Measurements from ENCODE around the gene CCDC187.

CCDC187 gene

DNA sequence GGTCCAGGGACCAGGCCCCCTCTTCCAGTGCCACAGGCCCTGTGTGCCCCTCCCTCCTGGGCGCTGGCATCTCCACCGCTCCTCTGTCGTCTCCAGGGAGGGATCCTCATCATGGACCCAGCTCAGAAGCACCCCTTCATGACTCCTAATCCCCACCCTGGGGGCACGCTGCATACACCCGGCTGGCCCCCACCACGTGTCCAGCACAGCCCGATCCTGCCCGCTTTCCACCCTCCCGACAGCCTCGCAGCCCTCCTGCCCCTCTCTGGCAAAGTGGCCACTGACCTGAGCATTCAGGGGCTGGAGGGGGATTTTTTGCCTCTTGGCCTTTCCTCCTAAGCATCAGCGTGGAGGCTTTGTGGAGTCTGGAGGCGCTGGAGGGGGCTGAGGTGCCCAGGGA lies 1.4 kb downstream of the CCDC187 start:
- DNase-seq (ENCODE audit: extremely low spot score, insufficient read length, low read depth), result no peak
- no peak for FAIRE-seq

DNA sequence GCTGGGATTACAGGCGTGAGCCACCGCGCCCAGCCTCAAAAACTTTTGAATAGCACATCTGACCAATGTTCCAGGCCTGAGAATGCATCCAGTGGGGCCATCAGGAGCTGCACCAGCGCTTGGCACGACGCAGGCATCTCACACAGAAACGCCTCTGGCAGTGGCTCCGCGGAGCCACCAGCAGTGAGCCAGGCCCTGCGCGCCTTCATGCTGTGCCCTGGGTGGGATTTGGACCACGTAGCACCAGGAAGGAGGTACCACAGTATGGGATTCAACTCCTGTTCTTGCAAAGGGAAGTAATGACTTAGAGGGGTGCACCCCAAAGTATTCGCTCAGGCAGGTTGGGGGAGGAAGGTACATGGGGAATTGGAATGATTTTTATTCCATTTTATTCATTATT lies 3.0 kb downstream of the CCDC187 start:
- FAIRE-seq (no peak), DNase-seq (ENCODE audit: extremely low spot score, insufficient read length, low read depth) (no peak)

DNA sequence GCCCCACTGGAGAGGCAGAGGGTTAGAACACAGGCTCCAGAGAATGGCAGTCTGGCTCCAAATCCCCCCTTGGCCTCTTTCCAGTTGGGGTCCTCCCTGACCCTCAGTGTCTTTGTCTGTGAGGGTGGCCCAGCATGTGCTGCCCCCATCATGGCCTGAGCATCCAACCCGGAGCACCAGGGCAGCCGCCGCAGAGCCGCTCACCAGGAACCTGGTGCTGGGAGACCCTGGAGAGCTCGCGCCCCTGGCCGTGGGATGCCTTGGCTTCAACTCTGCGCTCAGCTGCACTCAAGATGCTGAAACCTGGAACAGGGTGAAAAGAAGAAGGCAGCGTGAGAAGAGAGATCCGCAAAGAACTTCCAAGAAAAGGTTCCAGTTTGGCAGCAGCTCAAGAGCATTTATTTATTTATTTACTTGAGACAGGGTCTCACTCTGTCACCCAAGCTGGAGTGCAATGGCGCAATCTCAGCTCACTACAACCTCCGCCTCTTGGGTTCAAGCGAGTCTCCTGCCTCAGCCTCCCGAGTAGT lies 3.8 kb downstream of the CCDC187 start:
- FAIRE-seq (no peak), DNase-seq (ENCODE audit: extremely low spot score, insufficient read length, low read depth) (no peak)

DNA sequence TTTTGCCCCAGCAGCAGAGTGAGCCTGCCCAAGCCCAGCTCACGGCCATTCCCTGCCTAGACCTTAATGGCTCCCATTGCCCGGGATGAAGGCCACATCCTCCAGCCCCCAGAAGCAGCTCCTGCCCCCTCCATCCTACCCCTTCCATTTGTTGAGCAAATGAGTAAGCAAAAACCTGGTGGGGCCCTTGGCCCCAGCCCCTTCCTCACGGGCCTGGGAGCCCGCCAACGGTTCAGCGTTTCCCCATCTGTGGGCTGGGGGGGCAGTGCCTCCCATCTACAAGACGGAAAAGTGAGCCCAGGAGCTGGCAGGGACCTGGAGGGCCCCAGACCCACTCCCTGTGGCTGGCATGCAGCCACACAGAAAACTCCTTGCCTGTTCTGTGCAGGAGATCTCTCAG lies 4.4 kb downstream of the CCDC187 start:
- FAIRE-seq, result no peak
- no peak for DNase-seq (ENCODE audit: extremely low spot score, insufficient read length, low read depth)

DNA sequence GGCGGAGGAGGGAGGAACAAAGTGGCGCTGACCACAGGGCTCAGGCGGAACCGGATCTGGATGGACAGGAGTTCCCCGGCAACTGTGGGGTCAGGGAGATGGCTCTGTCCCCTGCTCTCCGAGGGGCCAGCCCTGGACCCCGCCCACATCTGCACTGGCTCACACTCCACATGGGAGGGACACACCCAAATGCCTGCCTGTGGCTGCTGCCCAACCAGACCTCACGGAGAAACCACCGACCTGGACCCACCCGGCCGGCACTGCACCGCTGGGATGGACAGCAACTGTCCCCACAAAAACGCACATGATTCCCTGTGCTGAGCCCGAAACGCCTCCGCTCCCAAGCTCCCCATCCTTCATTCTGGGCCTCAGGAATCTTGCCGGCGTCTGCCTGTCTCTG lies 4.8 kb downstream of the CCDC187 start:
- DNase-seq (ENCODE audit: extremely low spot score, insufficient read length, low read depth), result no peak
- no peak for FAIRE-seq

DNA sequence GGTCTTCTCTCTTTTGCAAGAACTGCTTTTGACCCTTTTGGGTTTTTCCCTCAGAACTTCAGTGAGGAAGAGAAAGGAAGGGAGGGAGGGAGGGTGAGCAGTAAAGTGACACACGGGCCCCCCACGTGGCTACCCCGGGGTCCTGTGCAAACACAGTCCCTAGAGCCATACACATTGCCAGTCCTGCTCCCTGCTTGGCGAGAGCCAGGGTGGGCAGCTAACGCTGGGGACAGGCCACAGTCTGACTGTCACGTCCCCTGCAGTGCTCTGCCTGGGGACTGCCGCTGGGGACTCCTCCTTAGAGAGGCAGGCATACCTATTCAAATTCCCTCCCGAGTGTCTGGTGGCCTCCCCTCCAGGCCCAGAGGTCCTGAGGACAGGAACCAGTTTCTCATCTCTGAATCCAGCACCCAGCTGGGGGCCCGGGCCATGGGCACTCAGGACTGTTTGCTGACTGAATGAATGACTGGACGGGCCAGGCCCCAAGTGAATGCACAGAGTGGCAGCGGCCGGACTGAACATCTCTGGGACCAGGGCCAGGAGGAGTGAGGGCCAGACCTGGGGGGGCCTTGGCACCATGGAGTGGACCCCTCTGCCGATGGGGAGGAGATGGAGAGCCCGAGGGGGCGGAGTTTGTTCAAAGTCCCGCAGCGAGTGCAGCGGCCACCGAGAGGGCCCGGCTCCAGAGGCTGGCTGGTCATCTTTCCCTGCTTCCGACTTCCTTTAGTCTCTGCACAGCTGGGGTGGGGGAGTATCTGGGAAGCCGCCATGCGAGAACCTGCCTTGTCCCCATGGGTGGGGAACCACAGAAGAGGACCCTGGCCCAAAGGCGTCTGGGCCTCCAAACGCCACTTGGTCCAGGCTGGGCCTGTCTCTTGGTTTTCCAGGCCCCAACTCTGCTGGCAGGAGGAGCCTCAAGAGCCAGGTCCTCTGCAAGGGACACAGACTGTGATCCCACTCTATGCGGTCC lies 5.8 kb downstream of the CCDC187 start:
- FAIRE-seq (no peak), DNase-seq (ENCODE audit: extremely low spot score, insufficient read length, low read depth) (no peak)

DNA sequence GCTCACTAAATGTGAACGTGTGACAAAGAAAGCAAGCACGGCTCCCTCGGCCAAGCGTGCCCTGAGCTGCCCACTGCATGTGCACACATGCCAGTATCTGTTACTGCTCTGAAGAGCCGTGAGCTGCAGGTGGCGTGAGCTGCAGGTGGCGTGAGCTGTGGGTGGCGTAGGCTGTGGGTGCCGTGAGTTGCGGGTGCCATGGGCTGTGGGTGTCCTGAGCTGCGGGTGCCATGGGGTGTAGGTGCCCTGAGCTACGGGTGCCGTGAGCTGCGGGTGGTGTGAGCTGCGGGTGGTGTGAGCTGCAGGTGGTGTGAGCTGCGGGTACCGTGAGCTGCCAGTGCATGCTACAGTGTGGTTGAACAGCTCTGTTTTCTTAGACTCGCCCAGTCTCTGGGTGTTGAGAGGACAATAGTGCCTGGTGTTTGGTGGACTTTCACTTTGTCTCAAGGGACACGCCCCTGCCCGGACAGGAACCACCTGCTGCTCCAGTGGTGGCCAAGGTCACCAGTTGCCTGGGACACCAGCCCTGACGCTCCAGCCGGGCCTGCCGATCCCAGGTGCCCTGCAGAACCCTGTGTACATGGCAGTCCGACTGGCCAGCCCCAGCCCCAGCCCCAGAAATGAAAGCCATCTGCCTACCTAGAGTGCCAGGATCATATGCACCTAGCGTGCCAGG lies 6.7 kb downstream of the CCDC187 start:
- DNase-seq (ENCODE audit: extremely low spot score, insufficient read length, low read depth) (no peak), FAIRE-seq (no peak)

DNA sequence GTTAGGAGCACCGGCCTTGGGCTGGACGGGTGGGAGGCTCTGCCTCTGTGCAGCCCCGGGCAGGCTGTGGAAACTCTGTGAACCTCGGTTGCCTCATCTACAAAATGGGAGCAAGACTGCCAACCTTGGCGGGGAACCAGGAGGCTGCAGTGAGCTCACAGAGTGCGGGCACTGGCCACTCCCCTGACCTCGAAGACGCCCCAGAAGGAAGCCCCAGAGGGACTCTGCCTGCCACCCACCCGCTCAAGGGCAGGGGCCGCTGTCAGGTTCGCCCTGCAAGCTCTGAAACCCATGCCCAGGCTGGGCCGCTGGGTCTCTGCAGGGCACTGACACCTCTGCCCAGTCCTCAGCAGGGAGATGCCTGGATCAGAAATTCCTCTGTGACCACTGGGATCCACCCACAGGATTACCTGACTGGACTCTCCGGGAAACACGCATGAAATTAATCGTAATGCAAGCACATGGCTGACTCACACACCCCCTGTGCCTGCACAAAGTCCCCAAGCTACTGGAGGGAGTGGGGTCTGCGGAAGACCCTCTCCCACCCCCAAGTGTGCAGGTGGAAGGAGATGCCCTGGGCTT lies 7.4 kb downstream of the CCDC187 start:
- no peak for DNase-seq (ENCODE audit: extremely low spot score, insufficient read length, low read depth)
- FAIRE-seq, result no peak

DNA sequence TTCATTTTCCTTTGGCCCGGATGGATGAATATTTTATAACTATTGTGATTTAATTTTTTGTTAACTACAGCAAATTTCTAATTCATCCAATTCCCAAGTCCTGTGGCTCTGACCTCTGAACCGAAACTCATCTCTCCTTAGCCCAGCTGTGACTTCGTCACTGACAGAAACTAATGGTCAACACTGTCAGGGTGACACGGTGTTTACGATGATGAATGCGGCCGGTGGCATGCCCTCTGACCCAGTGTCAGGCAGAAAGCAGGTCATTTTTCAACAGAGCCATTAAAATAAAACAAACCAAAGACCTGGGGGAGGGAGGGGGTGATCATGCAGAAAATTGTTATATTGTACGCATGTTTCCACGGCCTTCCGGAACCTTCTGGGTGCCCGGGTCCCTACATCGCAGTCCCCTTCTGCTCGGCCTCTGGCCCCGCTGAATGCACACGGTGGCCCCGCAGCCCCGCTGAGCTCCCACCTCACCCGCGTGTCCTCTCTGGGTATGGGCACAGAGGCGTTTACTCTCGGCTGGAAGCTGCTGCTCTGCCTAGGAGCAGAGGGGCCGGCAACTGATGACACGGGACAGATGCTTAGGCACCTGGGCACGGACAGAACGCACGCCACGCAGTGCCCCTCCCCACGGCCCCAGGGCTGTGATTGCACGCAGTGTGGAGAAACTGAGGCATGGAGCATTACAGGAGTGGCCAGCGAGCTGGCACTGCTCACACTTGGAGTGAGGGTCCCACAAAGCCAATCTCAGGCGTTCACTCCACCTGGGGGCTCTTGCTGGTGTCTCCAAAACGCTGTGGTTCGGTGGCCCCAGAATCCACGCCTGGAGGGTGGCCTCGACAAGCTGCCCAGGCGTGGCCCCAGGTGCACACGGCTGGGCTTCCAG lies 8.1 kb downstream of the CCDC187 start:
- no peak for FAIRE-seq
- DNase-seq (ENCODE audit: extremely low spot score, insufficient read length, low read depth), result no peak

DNA sequence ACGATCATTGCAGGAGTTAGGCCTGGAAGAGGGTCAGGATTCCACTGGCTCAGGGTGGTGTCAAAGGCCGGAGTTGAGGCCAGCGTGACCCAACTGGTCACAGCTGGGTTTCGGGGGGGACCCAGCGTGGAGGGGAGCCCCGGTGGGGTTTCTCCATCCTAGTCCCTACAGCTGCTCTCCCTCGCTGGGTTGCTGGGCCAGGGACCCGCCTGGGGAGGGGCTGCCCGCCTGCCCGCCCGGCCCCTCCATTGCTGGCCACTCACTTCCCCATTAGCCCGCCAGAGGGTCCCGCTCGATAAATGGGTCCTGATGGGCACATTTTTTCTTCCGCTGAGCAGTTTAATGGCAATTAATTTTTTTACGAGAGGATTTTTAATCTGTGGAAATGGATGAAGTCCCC lies 8.8 kb downstream of the CCDC187 start:
- DNase-seq (ENCODE audit: extremely low spot score, insufficient read length, low read depth) (no peak), FAIRE-seq (no peak)

DNA sequence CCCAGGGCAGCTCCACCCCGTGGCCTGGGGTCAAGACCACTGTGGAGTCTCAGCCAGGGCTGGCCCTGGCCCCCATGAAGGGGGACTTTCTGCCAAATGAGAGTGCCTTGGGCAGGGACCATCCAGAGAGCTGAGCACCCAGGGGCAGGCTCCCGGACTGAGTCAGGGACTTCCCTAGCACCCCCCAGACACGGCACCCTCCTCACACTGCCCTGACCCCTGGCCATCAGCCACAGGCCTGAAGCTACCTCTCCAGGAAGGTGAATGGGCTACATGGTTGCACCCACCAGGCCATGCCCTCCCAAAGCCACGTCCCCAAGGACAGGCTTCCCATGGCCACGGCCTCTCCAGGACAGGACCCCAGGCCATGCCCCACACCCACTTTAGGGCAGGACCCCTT lies 9.5 kb downstream of the CCDC187 start:
- FAIRE-seq, result no peak
- no peak for DNase-seq (ENCODE audit: extremely low spot score, insufficient read length, low read depth)

DNA sequence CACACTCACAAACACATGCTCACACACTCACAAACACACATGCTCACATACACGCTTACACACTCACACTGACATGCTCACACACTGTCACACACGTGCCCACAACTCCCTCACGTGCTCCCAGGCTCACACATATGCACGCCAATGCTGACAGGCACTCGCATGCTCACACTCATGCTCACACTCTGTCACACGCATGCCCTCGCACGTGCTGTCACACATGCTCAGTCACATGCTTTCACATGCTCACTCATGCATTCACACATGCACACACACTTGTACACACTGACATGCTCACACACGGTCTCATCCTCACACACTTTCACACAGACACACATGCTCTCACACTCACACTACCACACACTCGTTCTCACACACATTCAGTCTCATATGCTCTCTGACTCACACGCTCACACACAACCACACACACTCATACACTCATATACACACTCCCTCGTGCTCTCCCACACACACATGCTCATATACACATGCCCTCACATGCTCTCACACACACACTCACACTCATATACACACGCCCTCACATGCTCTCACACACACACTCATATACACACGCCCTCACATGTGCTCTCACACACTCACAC lies 10.3 kb downstream of the CCDC187 start:
- FAIRE-seq, result no peak

DNA sequence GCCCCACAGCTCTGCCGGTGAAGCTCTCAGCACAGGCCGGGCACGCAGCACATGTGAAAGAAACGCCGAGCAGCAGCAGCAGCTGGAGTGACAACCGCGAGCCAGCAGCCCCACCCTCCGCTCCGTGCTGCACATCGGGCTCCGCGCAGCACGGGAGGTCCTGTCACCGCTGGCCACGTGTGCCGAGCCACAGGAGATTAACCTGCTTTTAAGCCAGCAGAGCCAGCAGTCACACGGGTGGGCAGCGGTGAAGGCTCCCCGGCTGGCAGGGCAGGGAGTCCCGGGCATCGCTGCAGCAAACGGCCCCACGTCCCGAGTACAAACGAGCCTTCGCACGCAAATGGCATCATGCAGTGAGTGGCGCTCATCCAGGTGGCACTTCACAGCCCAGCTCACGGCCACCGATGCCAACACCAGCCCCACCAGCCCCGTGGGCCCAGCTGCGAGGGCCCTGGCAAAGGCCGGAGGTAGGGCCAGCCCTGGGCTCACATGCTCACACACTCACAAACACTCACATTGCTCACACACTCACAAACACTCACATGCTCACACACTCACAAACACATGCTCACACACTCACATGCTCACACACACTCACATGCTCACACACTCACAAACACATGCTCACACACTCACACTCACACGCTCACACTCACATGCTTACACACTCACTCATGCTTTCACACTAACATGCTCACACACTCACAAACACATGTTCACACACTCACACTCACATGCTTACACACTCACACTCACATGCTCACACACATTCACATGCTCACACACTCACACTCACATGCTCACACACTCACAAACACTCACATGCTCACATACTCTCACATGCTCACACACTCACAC lies 11.1 kb downstream of the CCDC187 start:
- FAIRE-seq (no peak), DNase-seq (ENCODE audit: extremely low spot score, insufficient read length, low read depth) (no peak)

More for the DNA sequence above, 10.3 kb downstream of the CCDC187 start:
- no peak for DNase-seq (ENCODE audit: extremely low spot score, insufficient read length, low read depth)

DNA sequence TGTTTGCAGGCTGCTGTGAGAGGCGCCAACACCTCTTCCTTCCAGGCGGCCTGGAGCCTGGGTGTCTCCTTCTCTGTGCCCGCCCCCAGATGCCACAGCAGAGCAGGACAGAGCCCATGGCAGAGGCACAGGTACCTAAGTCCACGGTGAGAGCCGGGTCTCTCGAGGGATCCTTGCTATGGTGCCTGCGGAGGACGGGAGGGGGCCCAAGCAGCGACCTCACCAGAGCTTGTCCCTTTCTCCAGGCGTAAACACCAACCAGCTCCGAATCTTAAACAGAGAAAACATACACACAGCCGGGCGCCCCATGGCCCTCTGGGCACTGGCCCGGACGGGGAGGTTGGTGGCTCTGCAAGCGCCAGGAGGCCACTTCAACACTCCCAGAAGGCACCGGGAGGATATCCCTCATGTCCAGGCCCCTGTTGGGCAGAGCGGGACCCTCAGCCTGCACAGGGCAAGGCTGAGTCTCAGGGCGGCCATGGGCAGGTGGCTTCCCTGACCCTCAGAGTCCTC lies 11.8 kb downstream of the CCDC187 start:
- no peak for DNase-seq (ENCODE audit: extremely low spot score, insufficient read length, low read depth)
- FAIRE-seq, result no peak

DNA sequence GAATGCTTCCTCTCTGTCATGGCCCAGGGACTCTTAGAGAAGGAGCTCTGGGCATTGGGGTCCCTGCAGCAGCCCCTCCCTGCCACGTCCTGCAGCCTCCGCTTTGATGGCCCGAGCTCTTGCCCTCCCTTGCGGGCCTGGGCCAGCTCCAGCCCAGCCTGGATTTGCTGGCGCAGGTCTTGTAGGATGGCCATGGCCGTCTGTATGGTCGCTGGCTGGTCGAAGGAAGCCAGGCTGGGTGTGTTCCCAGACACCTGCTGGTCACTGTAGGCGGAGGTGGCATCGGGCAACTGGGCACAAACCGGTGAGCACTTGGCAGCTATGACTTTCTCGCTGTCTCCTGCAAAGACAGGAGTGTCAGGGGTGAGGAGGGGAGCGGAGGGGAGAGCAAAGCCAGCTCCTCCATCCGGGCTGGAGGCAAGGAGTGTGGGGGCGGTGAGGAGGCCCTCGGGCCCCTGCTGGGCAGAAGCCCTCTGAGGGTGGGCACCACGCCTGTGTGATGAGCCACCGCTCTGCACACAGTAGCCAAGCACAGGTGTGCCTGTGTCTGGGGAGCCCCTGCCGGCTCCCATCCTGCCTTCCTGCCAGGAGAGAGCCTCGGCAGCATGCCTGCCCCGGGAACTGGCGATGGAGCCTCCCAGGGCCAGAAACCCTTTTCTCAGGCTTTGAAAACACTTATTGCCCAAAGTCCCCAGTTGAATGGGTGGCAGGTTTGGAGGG lies 12.4 kb downstream of the CCDC187 start:
- no peak for DNase-seq (ENCODE audit: extremely low spot score, insufficient read length, low read depth)
- no peak for FAIRE-seq

DNA sequence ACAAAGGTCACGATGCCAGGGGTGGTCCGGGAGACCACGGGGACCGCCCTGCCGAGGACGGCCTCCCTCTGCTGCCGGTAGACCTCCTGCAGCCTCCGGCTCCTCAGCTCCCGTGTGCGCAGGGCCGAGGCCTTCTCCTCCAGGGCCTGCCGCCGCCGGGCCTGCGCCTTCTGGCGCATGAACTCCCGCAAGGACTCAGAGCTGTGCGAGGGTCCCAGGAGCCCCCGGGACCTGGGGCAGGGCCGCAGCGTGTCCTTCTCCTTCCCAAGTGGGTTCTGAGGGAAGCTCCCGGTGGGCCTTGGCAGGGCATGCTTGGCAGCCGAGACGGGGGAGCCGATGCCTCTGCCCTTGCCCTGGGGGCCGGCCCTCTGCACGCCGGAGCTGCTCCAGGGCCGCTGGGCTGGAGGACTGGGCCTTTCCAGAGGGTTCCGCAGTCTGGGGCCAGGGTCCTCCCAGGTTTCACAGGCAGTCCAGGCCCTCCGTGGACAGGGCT lies 13.3 kb downstream of the CCDC187 start:
- FAIRE-seq (no peak), DNase-seq (ENCODE audit: extremely low spot score, insufficient read length, low read depth) (no peak)

DNA sequence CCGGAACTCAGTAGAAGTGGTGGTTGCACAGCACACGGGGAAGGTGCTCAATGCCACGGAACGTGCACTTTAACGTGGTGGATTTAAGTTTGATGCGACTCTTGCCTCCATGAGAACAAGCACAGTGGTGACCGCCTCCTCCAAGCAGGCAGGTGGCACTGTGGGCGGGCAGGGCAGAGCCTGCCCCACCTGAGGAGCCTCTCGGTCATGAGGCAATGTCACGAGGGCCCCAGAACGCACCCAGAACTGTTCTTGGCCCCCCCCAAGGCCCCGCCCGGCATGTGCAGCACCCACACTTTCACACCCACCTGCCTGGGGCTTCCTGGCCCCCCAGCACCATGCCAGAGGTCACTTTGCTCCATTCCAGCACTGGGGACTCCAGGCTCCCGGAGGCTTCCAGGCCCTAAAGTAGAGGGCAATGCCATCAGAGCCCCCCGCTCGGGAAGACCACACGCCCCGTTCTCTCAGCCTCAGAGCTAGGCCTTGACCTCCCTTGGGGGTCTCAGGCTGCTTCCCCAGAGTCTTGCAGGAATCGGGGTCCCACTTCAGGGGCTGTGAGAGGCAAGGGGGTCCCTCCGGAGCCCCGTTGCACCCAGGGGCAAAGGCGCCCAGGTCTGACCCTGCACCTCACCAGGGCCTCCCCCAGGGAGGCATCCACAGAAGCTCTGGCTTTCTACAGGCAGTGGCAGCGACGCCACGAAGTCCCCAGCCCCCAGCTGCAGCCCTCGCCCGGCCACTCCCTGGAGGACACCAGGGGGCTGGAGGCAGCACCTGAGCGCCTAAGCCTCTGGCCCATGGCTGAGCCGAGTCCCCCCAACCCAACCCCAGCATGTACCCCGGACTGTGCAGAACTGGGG lies 14.0 kb downstream of the CCDC187 start:
- FAIRE-seq, result no peak
- no peak for DNase-seq (ENCODE audit: extremely low spot score, insufficient read length, low read depth)

Data from GM18507 (cell line).